Stimulated activated naive CD8-positive, alpha-beta T cell treated with anti-CD3 and anti-CD28 coated beads, Interleukin-15, Interleukin-2, amounts not matched to agents 100 U/mL and 50 U/mL, for 24 hours (primary cell): ENCODE results near the gene SHISA3.

Experiments
- ATAC-seq: fragments of 150-1000 bp; cut with Tn5 transposase; one replicate; pipeline ENCODE4 v1.10.0; 2021
- DNase-seq: peaks from one replicate; pipeline ENCODE4 v3.0.0; 2021

SHISA3 gene

GRCh38 chr4:42391981-42392380, 5.3 kb upstream of the SHISA3 start:
- DNase-seq (no peak), ATAC-seq (no peak)

- DNase-seq: no peak
- no peak for ATAC-seq
Observed at GRCh38 chr4:42392436-42392835, 4.9 kb upstream of the SHISA3 start.

- DNase-seq (no peak), ATAC-seq (no peak)
Observed at GRCh38 chr4:42395595-42395994, 1.7 kb upstream of the SHISA3 start.

GRCh38 chr4:42396361-42396751, 932 bp upstream of the SHISA3 start:
- ATAC-seq: no peak

GRCh38 chr4:42397635-42398170, 415 bp downstream of the SHISA3 start:
- ATAC-seq (peak; percentile 11), DNase-seq (peak; percentile 24)

More at GRCh38 chr4:42396361-42396751, 932 bp upstream of the SHISA3 start:
- DNase-seq: no peak

- peak; percentile 34 for ATAC-seq
- DNase-seq: peak; percentile 26
Observed at GRCh38 chr4:42398171-42398870, 1.0 kb downstream of the SHISA3 start.

- DNase-seq (peak; percentile 8), ATAC-seq (no peak)
Observed at GRCh38 chr4:42398871-42399331, 1.6 kb downstream of the SHISA3 start.

- DNase-seq (no peak), ATAC-seq (no peak)
Observed at GRCh38 chr4:42399393-42399792, 2.1 kb downstream of the SHISA3 start.

GRCh38 chr4:42401171-42401570, 3.9 kb downstream of the SHISA3 start:
- ATAC-seq: no peak

GRCh38 chr4:42404001-42404400, 6.7 kb downstream of the SHISA3 start:
- DNase-seq: no peak
- no peak for ATAC-seq

More at GRCh38 chr4:42401171-42401570, 3.9 kb downstream of the SHISA3 start:
- no peak for DNase-seq

- ATAC-seq: no peak
- no peak for DNase-seq
Observed at GRCh38 chr4:42410446-42410845, 13.2 kb downstream of the SHISA3 start.

- ATAC-seq: no peak
- DNase-seq: no peak
Observed at GRCh38 chr4:42411803-42412202, 14.5 kb downstream of the SHISA3 start.

- ATAC-seq: no peak
- DNase-seq: no peak
Observed at GRCh38 chr4:42412251-42412650, 15.0 kb downstream of the SHISA3 start.

GRCh38 chr4:42415281-42415680, 18.0 kb downstream of the SHISA3 start:
- ATAC-seq (no peak), DNase-seq (no peak)

- no peak for DNase-seq
- ATAC-seq: no peak
Observed at GRCh38 chr4:42416017-42416416, 18.7 kb downstream of the SHISA3 start.

- no peak for ATAC-seq
- no peak for DNase-seq
Observed at GRCh38 chr4:42417550-42417949, 20.3 kb downstream of the SHISA3 start.

- DNase-seq (no peak), ATAC-seq (no peak)
Observed at GRCh38 chr4:42420140-42420539, 22.9 kb downstream of the SHISA3 start.

- ATAC-seq (no peak), DNase-seq (no peak)
Observed at GRCh38 chr4:42425146-42426065, 28.1 kb downstream of the SHISA3 start.

- DNase-seq (no peak), ATAC-seq (no peak)
Observed at GRCh38 chr4:42428036-42428435, 30.7 kb downstream of the SHISA3 start.

GRCh38 chr4:42436928-42437565, 39.8 kb downstream of the SHISA3 start:
- ATAC-seq (no peak), DNase-seq (no peak)

- ATAC-seq: no peak
Observed at GRCh38 chr4:42440083-42440482, 42.8 kb downstream of the SHISA3 start.

GRCh38 chr4:42442601-42443000, 45.3 kb downstream of the SHISA3 start:
- DNase-seq (no peak), ATAC-seq (no peak)

More at GRCh38 chr4:42440083-42440482, 42.8 kb downstream of the SHISA3 start:
- DNase-seq: no peak
